CD4-positive, alpha-beta T cell treated with Interleukin-15 for 1 hour (primary cell): ENCODE data around the gene HDLBP.
"Not testable (repeated sequence)": the region's sequence is repeated elsewhere in the genome, so short reads cannot be mapped to it uniquely, and the experiment has no call there.

Experiments used
- DNase-seq: peaks from one replicate; pipeline ENCODE4 v3.0.0-alpha.2; 2020

Gene HDLBP

GRCh38 chr2:241207641-241208040 lies 107.8 kb downstream of the HDLBP start:
- DNase-seq = no peak

GRCh38 chr2:241207151-241207550 lies 108.3 kb downstream of the HDLBP start:
- DNase-seq = no peak

GRCh38 chr2:241205086-241205485 lies 110.4 kb downstream of the HDLBP start:
- DNase-seq = no peak

- DNase-seq = no peak
Measured at GRCh38 chr2:241204490-241204889, 111.0 kb downstream of the HDLBP start.

GRCh38 chr2:241204010-241204384 lies 111.5 kb downstream of the HDLBP start:
- DNase-seq = no peak

- DNase-seq = no peak
Measured at GRCh38 chr2:241203218-241204009, 112.1 kb downstream of the HDLBP start.

- DNase-seq = no peak
Measured at GRCh38 chr2:241202681-241203080, 112.8 kb downstream of the HDLBP start.

- DNase-seq = no peak
Measured at GRCh38 chr2:241202268-241202585, 113.2 kb downstream of the HDLBP start.

- DNase-seq = no peak
Measured at GRCh38 chr2:241201445-241202267, 113.8 kb downstream of the HDLBP start.

GRCh38 chr2:241200822-241201395 lies 114.6 kb downstream of the HDLBP start:
- DNase-seq = no peak

- DNase-seq = no peak
Measured at GRCh38 chr2:241199897-241200821, 115.3 kb downstream of the HDLBP start.

GRCh38 chr2:241199286-241199685 lies 116.2 kb downstream of the HDLBP start:
- no peak for DNase-seq

- DNase-seq = no peak
Measured at GRCh38 chr2:241198381-241199279, 116.8 kb downstream of the HDLBP start.

GRCh38 chr2:241197947-241198346 lies 117.5 kb downstream of the HDLBP start:
- DNase-seq = no peak

- DNase-seq = not testable (repeated sequence)
Measured at GRCh38 chr2:241197246-241197645, 118.2 kb downstream of the HDLBP start.

GRCh38 chr2:241195506-241196130 lies 119.9 kb downstream of the HDLBP start:
- peak; percentile 3 for DNase-seq

GRCh38 chr2:241194811-241195210 lies 120.7 kb downstream of the HDLBP start:
- no peak for DNase-seq

- DNase-seq = no peak
Measured at GRCh38 chr2:241193271-241193670, 122.2 kb downstream of the HDLBP start.

- DNase-seq = no peak
Measured at GRCh38 chr2:241191081-241191480, 124.4 kb downstream of the HDLBP start.

- no peak for DNase-seq
Measured at GRCh38 chr2:241190291-241190981, 125.0 kb downstream of the HDLBP start.

- no peak for DNase-seq
Measured at GRCh38 chr2:241189856-241190201, 125.6 kb downstream of the HDLBP start.
